KMS-11 (cell line): Measurements from ENCODE around the gene CRNN.

Experiments
- H2AFZ ChIP-seq: fragments of 200-600 bp; sonication (generic); 2 replicates; pipeline ENCODE4 v1.6.1; 2016; ENCODE audit warnings: antibody characterized with exemption, mixed run types, low read depth
- H3K27ac ChIP-seq: fragments of 200-600 bp; sonication (generic); 2 replicates; pipeline ENCODE4 v1.6.1; 2016; ENCODE audit warnings: mild to moderate bottlenecking, mixed run types
- H3K27me3 ChIP-seq: fragments of 200-600 bp; sonication (generic); 2 replicates; pipeline ENCODE4 v1.6.1; 2017; ENCODE audit warnings: mild to moderate bottlenecking, low read depth, mixed run types, moderate library complexity; ENCODE audit not compliant: insufficient read depth
- H3K36me3 ChIP-seq: fragments of 200-600 bp; sonication (generic); 2 replicates; pipeline ENCODE4 v1.6.1; 2017; ENCODE audit warnings: mild to moderate bottlenecking, mixed run types; ENCODE audit not compliant: insufficient read depth
- H3K4me1 ChIP-seq: fragments of 200-600 bp; sonication (generic); 2 replicates; pipeline ENCODE4 v1.6.1; 2016; ENCODE audit warnings: mild to moderate bottlenecking, low read depth, mixed run types; ENCODE audit not compliant: poor library complexity, severe bottlenecking
- H3K4me2 ChIP-seq: fragments of 200-600 bp; sonication (generic); 2 replicates; pipeline ENCODE4 v1.7.0; 2016; ENCODE audit warnings: mild to moderate bottlenecking, mixed run types
- H3K4me3 ChIP-seq: fragments of 200-600 bp; sonication (generic); IDR thresholded peaks from 2 replicates; pipeline ENCODE4 v1.6.1; 2017; ENCODE audit warnings: low read depth, low read length, mixed read lengths; ENCODE audit not compliant: insufficient read depth
- H3K79me2 ChIP-seq: fragments of 200-600 bp; sonication (generic); 2 replicates; pipeline ENCODE4 v1.6.1; 2016; ENCODE audit warnings: low read depth, mixed run types; ENCODE audit not compliant: insufficient read depth
- H3K9ac ChIP-seq: fragments of 200-600 bp; sonication (generic); 2 replicates; pipeline ENCODE4 v1.6.1; 2016; ENCODE audit warnings: mild to moderate bottlenecking, mixed run types
- H4K20me1 ChIP-seq: fragments of 200-600 bp; sonication (generic); 2 replicates; pipeline ENCODE4 v1.6.1; 2016; ENCODE audit warnings: mild to moderate bottlenecking, mixed run types; ENCODE audit not compliant: insufficient read depth
- TF ChIP-seq, protein P1 (sequence below): fragments of 200-600 bp; sonication (generic); conservative IDR thresholded peaks from 2 replicates; pipeline ENCODE4 v1.6.1; 2017; ENCODE audit warnings: low read depth, mild to moderate bottlenecking, antibody characterized with exemption, low read length, moderate library complexity, mixed read lengths

CRNN gene

DNA sequence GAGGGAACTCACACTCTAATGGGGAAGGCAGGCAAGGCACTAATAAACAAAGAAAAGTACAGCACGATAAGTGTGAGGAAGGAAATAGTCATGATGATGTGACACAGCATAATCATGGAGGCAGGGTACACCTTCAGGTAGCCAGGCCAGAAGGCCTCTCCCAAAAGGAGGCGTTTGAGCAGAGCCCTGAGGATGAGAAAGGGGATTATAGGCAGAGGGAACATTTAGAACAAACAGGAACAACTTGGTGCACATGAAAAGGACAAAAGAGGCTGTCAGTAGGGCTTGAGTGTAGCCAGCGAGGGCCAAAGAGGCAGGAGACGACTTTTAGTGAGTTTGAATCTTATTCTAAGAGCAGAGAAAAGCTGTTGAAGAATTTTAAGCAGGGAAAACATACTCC lies 33.4 kb upstream of the CRNN start:
- H2AFZ ChIP-seq = peak overlapping the region; percentile 4; the same call in 1 of the 2 replicates
- no peaks in the 10 kb centered on the region for H3K36me3 ChIP-seq
- H3K4me3 ChIP-seq = no peak overlapping the region
- H3K4me1 ChIP-seq = peaks cover 77% of the 10 kb centered on the region
- peak overlapping the region; percentile 29; the same call in 1 of the 2 replicates for H3K27ac ChIP-seq
- no peaks in the 10 kb centered on the region for H3K27me3 ChIP-seq
- H4K20me1 ChIP-seq = no peaks in the 10 kb centered on the region
- no peaks in the 10 kb centered on the region for H3K79me2 ChIP-seq
- TF ChIP-seq, protein P1, sequence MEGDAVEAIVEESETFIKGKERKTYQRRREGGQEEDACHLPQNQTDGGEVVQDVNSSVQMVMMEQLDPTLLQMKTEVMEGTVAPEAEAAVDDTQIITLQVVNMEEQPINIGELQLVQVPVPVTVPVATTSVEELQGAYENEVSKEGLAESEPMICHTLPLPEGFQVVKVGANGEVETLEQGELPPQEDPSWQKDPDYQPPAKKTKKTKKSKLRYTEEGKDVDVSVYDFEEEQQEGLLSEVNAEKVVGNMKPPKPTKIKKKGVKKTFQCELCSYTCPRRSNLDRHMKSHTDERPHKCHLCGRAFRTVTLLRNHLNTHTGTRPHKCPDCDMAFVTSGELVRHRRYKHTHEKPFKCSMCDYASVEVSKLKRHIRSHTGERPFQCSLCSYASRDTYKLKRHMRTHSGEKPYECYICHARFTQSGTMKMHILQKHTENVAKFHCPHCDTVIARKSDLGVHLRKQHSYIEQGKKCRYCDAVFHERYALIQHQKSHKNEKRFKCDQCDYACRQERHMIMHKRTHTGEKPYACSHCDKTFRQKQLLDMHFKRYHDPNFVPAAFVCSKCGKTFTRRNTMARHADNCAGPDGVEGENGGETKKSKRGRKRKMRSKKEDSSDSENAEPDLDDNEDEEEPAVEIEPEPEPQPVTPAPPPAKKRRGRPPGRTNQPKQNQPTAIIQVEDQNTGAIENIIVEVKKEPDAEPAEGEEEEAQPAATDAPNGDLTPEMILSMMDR = no peak
- no peak overlapping the region for H3K9ac ChIP-seq
- H3K4me2 ChIP-seq = peak overlapping the region; percentile 64

DNA sequence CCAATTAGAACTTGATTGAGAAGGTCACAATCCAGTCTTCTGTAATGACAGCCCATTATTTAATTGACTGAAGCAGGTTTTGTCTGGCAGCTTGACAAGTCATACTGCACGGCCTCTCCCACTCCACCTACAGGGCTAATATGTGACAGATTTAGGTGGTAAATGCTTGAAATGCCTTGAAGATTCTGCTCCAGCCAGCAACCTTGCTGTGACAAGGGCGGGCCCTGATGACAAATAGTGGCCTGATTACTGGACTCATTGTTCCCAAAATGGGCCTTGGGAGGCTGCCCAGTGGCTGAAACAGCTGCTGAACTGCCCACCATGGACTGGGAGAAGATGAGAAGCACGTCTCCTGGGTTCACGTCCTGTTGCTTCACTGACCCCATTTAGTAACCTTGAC lies 30.0 kb upstream of the CRNN start:
- TF ChIP-seq, protein P1 = no peak
- H3K79me2 ChIP-seq = no peaks in the 10 kb centered on the region
- no peak overlapping the region for H2AFZ ChIP-seq
- H4K20me1 ChIP-seq = no peaks in the 10 kb centered on the region
- H3K4me3 ChIP-seq = peak overlapping the region; percentile 5
- H3K4me2 ChIP-seq = no peak overlapping the region
- peaks cover 65% of the 10 kb centered on the region for H3K4me1 ChIP-seq
- H3K27me3 ChIP-seq = no peaks in the 10 kb centered on the region
- no peak overlapping the region for H3K9ac ChIP-seq
- H3K36me3 ChIP-seq = no peaks in the 10 kb centered on the region
- no peak overlapping the region for H3K27ac ChIP-seq

DNA sequence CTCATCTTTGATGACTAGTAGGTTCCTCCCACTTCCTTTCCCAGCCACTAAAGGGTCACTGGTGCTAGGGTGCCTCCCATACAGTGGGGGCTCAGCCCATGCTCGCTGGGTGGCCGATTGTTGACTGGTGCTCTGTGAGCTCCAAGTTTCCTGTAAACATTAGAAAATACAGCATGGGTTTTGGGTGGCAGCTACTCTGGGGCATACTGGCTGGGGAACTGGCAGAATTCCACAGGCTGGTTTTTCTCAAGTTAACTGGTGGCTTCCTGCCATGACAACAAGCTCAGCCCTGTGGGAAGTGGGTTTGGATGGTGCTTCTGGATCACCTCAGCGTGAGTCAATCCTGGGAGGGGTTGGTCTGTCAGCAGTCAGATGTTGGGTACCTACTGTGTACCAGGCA lies 28.7 kb upstream of the CRNN start:
- no peaks in the 10 kb centered on the region for H4K20me1 ChIP-seq
- peaks cover 52% of the 10 kb centered on the region for H3K4me1 ChIP-seq
- no peak overlapping the region for H3K4me2 ChIP-seq
- no peaks in the 10 kb centered on the region for H3K27me3 ChIP-seq
- TF ChIP-seq, protein P1 = no peak
- H3K79me2 ChIP-seq = no peaks in the 10 kb centered on the region
- H3K4me3 ChIP-seq = peak overlapping the region; percentile 5
- H2AFZ ChIP-seq = no peak overlapping the region
- no peak overlapping the region for H3K27ac ChIP-seq
- no peak overlapping the region for H3K9ac ChIP-seq
- H3K36me3 ChIP-seq = no peaks in the 10 kb centered on the region

DNA sequence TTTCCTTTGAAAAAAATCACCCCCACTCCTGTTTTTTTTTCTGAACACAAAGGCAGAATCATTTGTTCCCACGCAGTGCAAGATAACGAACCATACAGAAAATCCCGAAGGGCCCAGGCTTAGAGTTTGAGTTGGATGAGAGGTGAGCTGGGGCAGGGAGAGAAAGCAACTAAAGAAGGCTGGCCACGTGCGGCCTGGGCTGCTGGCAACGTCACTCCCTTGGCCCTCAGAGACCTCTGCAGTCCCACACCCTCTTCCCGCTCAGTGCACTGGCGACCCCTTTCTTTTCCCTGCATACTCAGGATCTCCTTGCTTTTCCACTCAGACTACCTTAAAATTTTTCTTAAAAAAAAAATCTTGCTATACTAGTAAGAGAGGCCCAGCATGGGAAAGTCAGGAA lies 28.2 kb upstream of the CRNN start:
- Histone ChIP-seq H2AFZ (no peak overlapping the region), H4K20me1 (no peaks in the 10 kb centered on the region), H3K79me2 (no peaks in the 10 kb centered on the region), H3K4me1 (peaks cover 48% of the 10 kb centered on the region), H3K36me3 (no peaks in the 10 kb centered on the region), H3K4me2 (no peak overlapping the region), H3K9ac (no peak overlapping the region), H3K27me3 (no peaks in the 10 kb centered on the region), H3K27ac (no peak overlapping the region), H3K4me3 (no peak overlapping the region)
- TF ChIP-seq, protein P1 = no peak
